Smooth muscle cell (in vitro differentiated cells): ENCODE data around the gene TFCP2L1. TPM values are rescaled to one million over a fixed set of nuclear protein-coding genes. Genes with fewer than 3 reads are reported as not detected.

Source experiments
- DNase-seq: peaks from one replicate; lab custom pipeline; 2025; ENCODE audit not compliant: unreplicated experiment; lab: John Stamatoyannopoulos, UW
- H2AFZ ChIP-seq: fragments of 200-600 bp; sonication (generic); 2 replicates; pipeline ENCODE4 v1.6.0; 2016; ENCODE audit warnings: antibody characterized with exemption, low read depth, mild to moderate bottlenecking
- H3F3A ChIP-seq: fragments of 200-600 bp; sonication (generic); 2 replicates; pipeline ENCODE4 v1.6.0; 2017; ENCODE audit warnings: antibody characterized with exemption, low read depth
- H3K27ac ChIP-seq: fragments of 200-600 bp; sonication (generic); 2 replicates; pipeline ENCODE4 v1.5.1; 2016; ENCODE audit warnings: low read depth, mild to moderate bottlenecking
- H3K27me3 ChIP-seq: fragments of 200-600 bp; sonication (generic); 2 replicates; pipeline ENCODE4 v1.6.1; 2016; ENCODE audit warnings: low read depth, mild to moderate bottlenecking
- H3K36me3 ChIP-seq: fragments of 200-600 bp; sonication (generic); 2 replicates; pipeline ENCODE4 v1.5.1; 2016; ENCODE audit warnings: low read depth
- H3K4me1 ChIP-seq: fragments of 200-600 bp; sonication (generic); 2 replicates; pipeline ENCODE4 v1.5.1; 2016; ENCODE audit warnings: low read depth
- H3K4me2 ChIP-seq: fragments of 200-600 bp; sonication (generic); 2 replicates; pipeline ENCODE4 v1.6.0; 2016; ENCODE audit warnings: mild to moderate bottlenecking
- H3K4me3 ChIP-seq: fragments of 200-600 bp; sonication (generic); 2 replicates; pipeline ENCODE4 v1.5.1; 2016; ENCODE audit warnings: mild to moderate bottlenecking
- H3K79me2 ChIP-seq: fragments of 200-600 bp; sonication (generic); 2 replicates; pipeline ENCODE4 v1.6.0; 2016; ENCODE audit warnings: low read depth, mild to moderate bottlenecking
- H3K9ac ChIP-seq: fragments of 200-600 bp; sonication (generic); 2 replicates; pipeline ENCODE4 v1.6.0; 2016; ENCODE audit warnings: low read depth
- H3K9me3 ChIP-seq: fragments of 200-600 bp; sonication (generic); replicated peaks from 2 replicates; pipeline ENCODE4 v1.5.1; 2016; ENCODE audit warnings: low read depth
- H4K20me1 ChIP-seq: fragments of 200-600 bp; sonication (generic); 2 replicates; pipeline ENCODE4 v1.6.0; 2016; ENCODE audit warnings: low read depth
- CTCF ChIP-seq: fragments of 200-600 bp; sonication (generic); IDR thresholded peaks from 2 replicates; pipeline ENCODE4 v1.5.1; 2017; ENCODE audit warnings: borderline replicate concordance, mild to moderate bottlenecking, antibody characterized with exemption; ENCODE audit not compliant: insufficient read depth, poor library complexity, severe bottlenecking
- WGBS: methylation state at CpG from one replicate; pipeline ENCODE4 v1.1.7; 2016; ENCODE audit warnings: low lambda C conversion rate; 5-methylcytosine and 5-hydroxymethylcytosine counted together
- polyA plus RNA-seq: library from polyadenylated mRNA; unstranded; fragments of >200 nt; fragmentation: Nextera tagmentation; extraction: Ambion mirVana; gene quantifications from 2 replicates; pipeline ENCODE4 v1.2.1, GENCODE V29; 2016
- total RNA-seq: library from RNA; depleted of rRNA; stranded (reverse); fragments of >200 nt; gene quantifications from 2 replicates; pipeline ENCODE4 v1.2.3, GENCODE V29; 2014

Gene TFCP2L1
- total and polyA plus RNA-seq, 2 experiments from 2014 or later, result 0.13 TPM; not detected in 1

GRCh38 chr2:121236650-121237180 lies 48.3 kb downstream of the TFCP2L1 start:
- Histone ChIP-seq H3K79me2 (no peaks in the 10 kb centered on the region), H2AFZ (no peak overlapping the region), H3K9me3 (no peaks in the 10 kb centered on the region), H3K4me2 (no peak overlapping the region), H4K20me1 (no peaks in the 10 kb centered on the region), H3K36me3 (no peaks in the 10 kb centered on the region), H3K27me3 (no peaks in the 10 kb centered on the region), H3K4me3 (no peak overlapping the region), H3K4me1 (no peaks in the 10 kb centered on the region), H3K9ac (no peak overlapping the region), H3F3A (no peaks in the 10 kb centered on the region), H3K27ac (no peak overlapping the region)
- 97% methylated on average over 10 of the region's 10 CpGs for WGBS
- DNase-seq, result no peak
- TF ChIP-seq CTCF, result no peak

- H3K4me1 ChIP-seq, result no peaks in the 10 kb centered on the region
- H3K9me3 ChIP-seq, result no peaks in the 10 kb centered on the region
- H3K4me3 ChIP-seq, result no peak overlapping the region
- H3K27me3 ChIP-seq, result no peaks in the 10 kb centered on the region
- no peak overlapping the region for H3K27ac ChIP-seq
- WGBS, result 94% methylated on average over 13 of the region's 13 CpGs
- no peaks in the 10 kb centered on the region for H3K36me3 ChIP-seq
- TF ChIP-seq CTCF, result no peak
- H4K20me1 ChIP-seq, result no peaks in the 10 kb centered on the region
- H3K79me2 ChIP-seq, result no peaks in the 10 kb centered on the region
- DNase-seq, result no peak
- H2AFZ ChIP-seq, result no peak overlapping the region
- H3K4me2 ChIP-seq, result no peak overlapping the region
- no peak overlapping the region for H3K9ac ChIP-seq
- H3F3A ChIP-seq, result no peaks in the 10 kb centered on the region
Measured at GRCh38 chr2:121236101-121236640, 48.8 kb downstream of the TFCP2L1 start.

- Histone ChIP-seq H3K9me3 (no peaks in the 10 kb centered on the region), H3K36me3 (no peaks in the 10 kb centered on the region), H3K4me1 (no peaks in the 10 kb centered on the region), H3K27ac (no peak overlapping the region), H4K20me1 (no peaks in the 10 kb centered on the region), H3K27me3 (no peaks in the 10 kb centered on the region), H3K4me3 (no peak overlapping the region), H3K9ac (no peak overlapping the region), H3K79me2 (no peaks in the 10 kb centered on the region), H3K4me2 (no peak overlapping the region), H3F3A (no peaks in the 10 kb centered on the region), H2AFZ (no peak overlapping the region)
- no peak for TF ChIP-seq CTCF
- no peak for DNase-seq
- WGBS, result 80% methylated on average over 2 of the region's 2 CpGs
Measured at GRCh38 chr2:121235542-121235941, 49.5 kb downstream of the TFCP2L1 start.

- Histone ChIP-seq H3K79me2 (no peaks in the 10 kb centered on the region), H3K9me3 (no peaks in the 10 kb centered on the region), H2AFZ (no peak overlapping the region), H3K27me3 (no peaks in the 10 kb centered on the region), H3K9ac (no peak overlapping the region), H3F3A (no peaks in the 10 kb centered on the region), H3K4me3 (no peak overlapping the region), H3K27ac (no peak overlapping the region), H3K36me3 (no peaks in the 10 kb centered on the region), H3K4me2 (no peak overlapping the region), H4K20me1 (no peaks in the 10 kb centered on the region), H3K4me1 (no peaks in the 10 kb centered on the region)
- no peak for DNase-seq
- 95% methylated on average over 9 of the region's 9 CpGs for WGBS
- no peak for TF ChIP-seq CTCF
Measured at GRCh38 chr2:121234791-121235190, 50.2 kb downstream of the TFCP2L1 start.
